ENCODE results near the gene SERPINA9.

Gene SERPINA9

GRCh38 chr14:94462763-94463572 lies 13.0 kb downstream of the SERPINA9 start:
- DNase-seq (ENCODE audit: low spot score), result no peak

DNA sequence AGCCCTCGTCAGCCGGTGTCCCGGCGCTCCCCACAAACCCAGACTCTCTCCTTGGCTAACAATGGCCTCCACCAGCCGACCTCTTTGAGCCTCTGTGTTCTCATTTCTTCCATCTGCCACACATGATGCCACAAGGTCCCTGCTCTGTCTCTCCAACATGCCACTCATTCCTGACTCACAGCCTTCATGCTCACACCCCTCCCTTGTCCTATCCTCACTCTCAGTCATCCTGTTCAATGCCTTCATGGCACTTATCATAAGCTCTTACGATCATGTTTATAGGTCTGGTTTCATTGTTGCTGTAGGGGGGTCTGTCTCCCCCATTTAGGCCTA lies 13.8 kb downstream of the SERPINA9 start:
- no peak for DNase-seq (ENCODE audit: low spot score)

DNA sequence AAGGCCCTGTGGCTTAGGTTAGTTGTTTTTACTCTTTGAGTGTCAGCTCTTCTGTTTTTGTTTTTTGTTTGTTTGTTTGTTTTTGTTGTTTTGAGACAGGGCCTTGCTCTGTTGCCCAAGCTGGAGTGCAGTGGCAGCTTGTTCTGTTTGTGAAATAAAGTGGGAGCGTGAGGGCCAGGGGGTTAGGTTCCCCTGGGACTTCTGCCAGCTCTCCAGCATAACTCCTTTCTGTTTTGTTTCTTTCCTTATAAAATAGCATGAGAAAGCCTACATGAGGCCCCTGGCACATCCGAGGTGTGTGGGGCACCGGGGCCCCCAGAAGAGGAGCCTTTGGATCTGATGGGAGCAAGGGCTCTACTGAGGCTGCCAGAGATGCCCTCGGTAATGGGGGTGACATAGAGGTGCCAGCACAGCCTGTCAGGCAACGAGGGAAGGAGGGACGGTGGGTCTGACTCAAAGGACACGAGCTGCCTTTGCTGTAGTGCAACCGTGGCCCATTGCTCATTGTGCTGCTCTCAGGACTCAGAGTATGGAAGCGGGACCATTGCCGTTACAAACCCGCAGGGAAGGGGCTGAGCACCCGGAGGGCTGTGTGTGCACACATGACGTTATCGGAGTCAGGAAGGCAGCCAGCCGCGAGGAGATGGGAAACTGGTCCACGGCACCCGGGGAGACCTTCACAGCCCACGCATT lies 14.3 kb downstream of the SERPINA9 start:
- DNase-seq (ENCODE audit: low spot score), result no peak

DNA sequence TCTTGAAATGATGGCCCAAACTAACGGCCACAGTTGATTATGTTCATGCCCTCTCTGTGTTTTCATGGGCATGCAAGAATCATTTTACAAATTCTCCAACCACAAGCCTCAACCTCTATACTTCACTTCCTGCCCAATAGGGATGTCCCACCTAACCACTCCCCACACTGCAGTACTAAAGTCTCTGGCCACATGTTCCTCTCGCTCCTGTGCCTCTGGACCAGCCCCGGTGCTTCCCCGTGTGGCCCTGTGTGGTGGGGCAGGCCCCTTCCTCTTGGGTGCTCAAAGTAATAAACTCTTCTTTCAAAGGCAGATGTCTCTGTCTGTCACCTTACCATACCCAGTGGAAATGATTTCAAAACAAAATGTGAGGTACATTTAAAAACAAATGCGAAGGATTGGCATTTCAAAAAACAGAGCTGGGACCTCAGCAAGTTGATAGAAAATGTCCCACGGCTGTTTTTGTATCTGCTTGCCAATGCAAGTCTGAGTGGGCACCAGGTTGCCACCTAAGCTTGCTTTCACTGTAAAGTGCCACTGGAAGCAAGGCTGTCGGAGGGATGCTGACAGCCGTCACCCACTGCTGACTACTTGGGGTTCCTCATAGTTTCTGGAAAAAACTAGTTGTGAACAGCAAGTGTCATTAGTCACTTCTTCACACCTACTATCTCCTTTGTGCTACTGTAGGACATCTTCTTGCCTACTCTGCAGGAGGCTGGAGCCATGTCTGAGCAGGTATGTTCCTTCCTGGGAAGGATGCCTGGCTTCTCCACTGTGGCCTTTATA lies 15.2 kb downstream of the SERPINA9 start:
- no peak for DNase-seq (ENCODE audit: low spot score)

DNA sequence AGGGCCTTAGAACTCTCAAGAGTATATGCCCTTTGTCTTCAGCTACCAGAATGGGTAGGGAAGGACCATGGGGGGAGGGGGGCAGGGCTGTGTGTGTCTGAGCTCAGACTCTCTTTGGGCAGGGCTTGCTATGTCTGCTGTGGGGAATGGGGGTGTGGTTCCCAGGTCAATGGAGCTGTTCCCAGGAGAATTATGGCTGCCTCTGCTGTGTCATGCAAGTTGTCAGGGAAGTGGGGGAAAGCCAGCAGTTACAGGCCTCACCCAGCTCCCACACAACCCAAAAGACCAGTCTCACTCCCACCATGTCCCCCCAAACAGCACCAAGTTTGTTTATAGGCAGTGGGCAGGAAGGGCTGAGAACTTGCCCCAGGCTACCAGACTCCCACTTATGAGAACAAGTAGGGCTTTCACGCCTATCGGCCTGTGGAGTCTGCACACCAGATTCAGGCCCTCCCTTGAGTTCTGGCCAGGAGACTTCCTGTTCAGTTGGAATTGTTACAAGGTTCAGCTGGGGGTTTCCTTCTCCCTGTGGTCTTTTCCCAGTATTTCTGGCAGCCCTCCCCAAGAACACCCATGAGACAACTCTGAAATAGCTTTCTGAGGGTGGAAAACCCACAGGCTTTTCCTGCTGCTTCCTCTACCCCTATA lies 17.3 kb downstream of the SERPINA9 start:
- DNase-seq (ENCODE audit: low spot score), result no peak

GRCh38 chr14:94458096-94458495 lies 17.9 kb downstream of the SERPINA9 start:
- DNase-seq (ENCODE audit: low spot score), result no peak

- no peak for DNase-seq (ENCODE audit: low spot score)
Measured at GRCh38 chr14:94455928-94456327, 20.1 kb downstream of the SERPINA9 start.

GRCh38 chr14:94451826-94452225 lies 24.2 kb downstream of the SERPINA9 start:
- DNase-seq (ENCODE audit: low spot score), result no peak

DNA sequence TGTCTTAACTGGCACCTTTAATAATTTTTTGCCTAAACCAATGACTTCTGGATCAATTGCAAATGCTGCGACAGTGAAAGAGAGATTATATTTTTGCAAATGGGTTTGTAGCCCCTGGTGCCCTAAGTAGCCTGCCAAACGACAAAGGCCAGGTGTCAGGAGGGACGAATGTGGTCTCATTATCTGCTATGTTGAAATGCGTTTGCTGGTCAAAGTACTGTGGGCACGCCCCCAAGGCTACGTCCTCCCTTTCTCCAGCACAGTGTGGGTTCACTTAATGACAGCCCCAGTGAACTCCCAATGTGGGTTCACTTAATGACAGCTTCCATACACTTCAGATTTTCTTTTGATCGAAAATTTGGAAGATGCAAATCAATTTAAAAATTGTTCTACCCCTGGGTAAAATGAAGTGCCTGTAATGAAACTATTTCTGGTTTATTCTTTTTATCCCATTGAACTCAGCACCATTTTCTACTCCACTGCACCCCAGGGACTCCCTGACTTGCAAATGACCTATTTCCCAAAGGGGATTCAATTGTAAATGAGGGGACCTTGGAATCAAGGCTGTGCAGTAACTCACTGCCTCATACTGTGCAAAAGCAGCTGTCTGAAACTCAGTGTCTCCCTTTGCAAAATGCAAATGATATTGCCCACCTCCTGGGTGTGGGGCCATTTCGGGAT lies 24.8 kb downstream of the SERPINA9 start:
- DNase-seq (ENCODE audit: low spot score), result no peak

- no peak for DNase-seq (ENCODE audit: low spot score)
Measured at GRCh38 chr14:94450722-94451090, 25.3 kb downstream of the SERPINA9 start.

- no peak for DNase-seq (ENCODE audit: low spot score)
Measured at GRCh38 chr14:94449930-94450329, 26.1 kb downstream of the SERPINA9 start.

GRCh38 chr14:94448071-94448808 lies 27.8 kb downstream of the SERPINA9 start:
- DNase-seq (ENCODE audit: low spot score), result no peak

DNA sequence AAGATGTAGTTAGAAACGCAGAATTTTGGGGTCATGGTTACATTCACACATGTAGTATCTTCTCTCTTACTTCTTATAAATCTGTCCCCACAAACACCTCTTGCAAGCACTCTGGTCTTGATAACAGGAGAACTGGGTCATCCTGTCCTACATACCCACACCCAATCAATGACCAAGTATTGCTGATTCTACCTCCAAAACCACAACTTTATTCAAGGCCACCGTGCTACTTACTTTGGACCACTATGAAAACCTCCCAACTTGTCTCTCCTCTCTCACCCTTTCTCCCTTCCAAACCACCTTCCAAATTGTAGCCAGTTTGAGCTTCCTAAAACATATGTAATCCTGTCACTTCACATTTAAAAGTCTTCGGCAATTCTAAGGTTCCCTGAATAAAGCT lies 28.8 kb downstream of the SERPINA9 start:
- no peak for DNase-seq (ENCODE audit: low spot score)

DNA sequence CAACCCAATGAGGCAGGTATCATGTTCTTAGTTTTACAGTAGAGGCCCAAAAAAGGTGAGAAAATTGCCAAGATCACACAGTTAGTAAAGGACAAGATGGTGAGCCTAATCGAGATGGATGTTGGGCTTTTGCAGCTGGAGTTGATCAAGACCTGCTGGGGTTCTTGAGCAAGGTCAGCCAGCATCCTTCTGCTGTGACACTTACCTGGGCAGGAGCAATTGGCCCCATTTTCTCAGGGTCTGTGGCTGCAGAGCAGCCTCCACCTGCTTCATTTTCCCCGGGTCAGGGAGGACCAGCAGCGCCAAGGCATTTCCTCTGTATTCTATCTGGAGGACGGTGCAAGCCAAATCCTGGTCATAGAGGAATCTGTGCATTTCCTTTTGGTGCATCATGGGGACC lies 29.9 kb downstream of the SERPINA9 start:
- DNase-seq (ENCODE audit: low spot score), result no peak

GRCh38 chr14:94445003-94445402 lies 31.0 kb downstream of the SERPINA9 start:
- no peak for DNase-seq (ENCODE audit: low spot score)

DNA sequence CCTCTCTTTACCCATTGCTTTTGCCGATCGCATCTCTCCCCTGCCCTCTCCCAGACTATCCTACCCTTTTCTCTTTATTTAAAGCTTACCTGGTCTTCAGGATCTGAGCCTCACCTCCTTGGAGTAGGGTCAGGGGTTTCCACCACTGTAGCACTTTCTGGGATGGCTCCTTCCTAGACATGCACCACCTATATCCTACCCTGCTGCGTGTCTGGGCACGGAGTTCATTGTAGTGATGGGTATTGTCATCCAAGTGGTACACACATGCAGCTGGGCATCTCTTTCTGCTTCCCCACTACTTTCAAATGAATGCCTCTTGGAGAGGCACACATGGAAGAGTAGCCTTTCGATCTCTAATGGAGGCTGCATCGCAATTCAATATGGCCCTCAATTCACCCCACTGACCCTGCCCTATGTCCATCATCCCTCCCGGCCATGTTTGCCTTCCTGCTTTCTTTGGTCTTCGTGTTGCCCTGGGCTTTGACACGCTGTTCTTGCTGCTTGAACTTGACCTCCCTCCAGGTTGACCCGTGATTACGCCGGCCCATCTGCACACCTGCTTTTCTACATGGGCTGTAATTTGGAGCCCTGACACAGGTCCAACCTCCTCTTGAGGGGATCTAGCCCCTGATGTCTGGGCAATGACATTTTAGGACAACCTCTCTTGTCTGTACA lies 34.3 kb downstream of the SERPINA9 start:
- no peak for DNase-seq (ENCODE audit: low spot score)

- DNase-seq (ENCODE audit: low spot score), result no peak
Measured at GRCh38 chr14:94441130-94441529, 34.9 kb downstream of the SERPINA9 start.

GRCh38 chr14:94439453-94440057 lies 36.4 kb downstream of the SERPINA9 start:
- DNase-seq (ENCODE audit: low spot score), result no peak

DNA sequence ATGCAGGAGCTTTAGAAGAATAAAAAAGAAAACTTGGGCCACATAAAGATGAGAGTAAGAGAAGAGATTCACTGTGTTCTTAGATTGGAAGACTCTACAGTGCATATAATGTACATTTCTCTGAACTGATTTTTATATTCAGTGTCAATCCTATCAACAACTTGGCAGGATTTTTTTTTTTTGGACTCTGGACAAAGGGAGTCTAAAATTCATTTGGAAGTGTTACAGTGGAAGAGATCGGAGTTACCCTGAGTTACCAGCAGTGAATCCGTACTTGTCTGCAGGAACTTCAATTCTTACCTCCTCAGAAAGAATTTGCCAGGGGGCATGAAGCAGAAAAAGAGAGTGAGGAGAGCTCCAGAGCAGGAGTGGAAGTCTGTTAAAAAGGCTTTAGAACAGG lies 47.4 kb downstream of the SERPINA9 start:
- no peak for DNase-seq (ENCODE audit: low spot score)

DNA sequence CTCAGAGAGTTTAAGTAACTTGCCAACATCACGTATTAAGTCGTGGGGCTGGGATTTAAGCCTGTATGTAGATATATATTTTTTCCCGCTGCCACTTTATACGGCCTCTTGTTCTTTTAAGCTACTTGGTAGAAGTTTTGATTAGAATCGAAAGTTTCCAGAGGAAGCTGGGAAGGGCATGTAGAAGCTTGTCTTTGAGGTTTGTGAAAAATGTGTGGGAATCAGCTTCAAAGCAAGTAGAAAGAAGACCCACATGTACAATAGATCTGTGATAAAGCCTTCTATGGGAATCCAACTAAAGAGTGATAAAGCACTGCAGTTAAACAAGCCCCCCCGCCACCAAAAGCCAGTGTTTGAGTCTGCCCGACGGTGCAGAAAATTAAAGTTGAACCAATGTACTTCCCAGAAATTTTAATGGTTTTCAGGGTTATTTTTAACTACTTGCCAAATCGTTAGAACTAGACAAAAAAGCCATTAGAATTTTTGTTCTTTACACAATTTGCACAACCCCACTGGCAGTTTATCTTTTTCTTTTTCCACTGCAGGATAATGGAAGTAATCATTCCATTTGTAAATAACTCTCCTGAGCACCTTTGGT lies 48.9 kb downstream of the SERPINA9 start:
- DNase-seq (ENCODE audit: low spot score), result no peak

Measured in AG08395 (cell line).